HepG2 (cell line): ENCODE results near the gene PTPRD.

ENCODE experiments used
- CAMTA2 ChIP-seq: sonication (generic); formaldehyde crosslinking; IDR thresholded peaks from 2 replicates; pipeline ENCODE4 v1.4.0; 2020; ENCODE audit warnings: mild to moderate bottlenecking, missing genetic modification reagents, borderline replicate concordance
- EP300 ChIP-seq, 3 experiments: sonication (generic) in 1 of 3; formaldehyde crosslinking in 1 of 3; IDR thresholded peaks; 2 replicates each; pipeline versions ENCODE4 v1.5.1 to v1.6.1; 2011 to 2020; ENCODE audit warnings: low read depth in 2 of 3, low read length in 2 of 3, borderline replicate concordance in 1 of 3, improper control_type of control experiment in 1 of 3, mild to moderate bottlenecking in 1 of 3, missing genetic modification reagents in 1 of 3, moderate library complexity in 1 of 3
- FOXK1 ChIP-seq: sonication (generic); formaldehyde crosslinking; IDR thresholded peaks from 2 replicates; pipeline ENCODE4 v1.4.0; 2020; ENCODE audit warnings: low read depth, missing genetic modification reagents, borderline replicate concordance
- JUND ChIP-seq: sonication (generic); formaldehyde crosslinking; IDR thresholded peaks from 2 replicates; pipeline ENCODE4 v1.8.0; 2022; ENCODE audit warnings: mild to moderate bottlenecking, missing genetic modification reagents
- REXO4 ChIP-seq: sonication (generic); formaldehyde crosslinking; IDR thresholded peaks from 2 replicates; pipeline ENCODE4 v1.8.0; 2022; ENCODE audit warnings: missing genetic modification reagents, mild to moderate bottlenecking, borderline replicate concordance
- TF ChIP-seq, protein P1 (sequence below): sonication (generic); formaldehyde crosslinking; IDR thresholded peaks from 2 replicates; pipeline ENCODE4 v1.4.0; 2020; ENCODE audit warnings: mild to moderate bottlenecking, low read depth, missing genetic modification reagents
- TF ChIP-seq, protein P2 (sequence below): IDR thresholded peaks from 2 replicates; pipeline ENCODE4 v1.6.1; 2012; ENCODE audit warnings: inconsistent platforms
- TF ChIP-seq, protein P3 (sequence below): IDR thresholded peaks from 2 replicates; pipeline ENCODE4 v1.6.1; 2012; ENCODE audit warnings: low read length, improper control_type of control experiment
- TF ChIP-seq, protein P4 (sequence below): sonication (generic); formaldehyde crosslinking; IDR thresholded peaks from 2 replicates; pipeline ENCODE4 v1.5.0; 2020; ENCODE audit warnings: mild to moderate bottlenecking, missing genetic modification reagents, moderate library complexity
- TF ChIP-seq, protein P5 (sequence below), 2 experiments: IDR thresholded peaks; 2 replicates each; pipeline ENCODE4 v1.6.1; 2011 to 2012; ENCODE audit warnings: low read length in 2 of 2, borderline replicate concordance in 1 of 2, low read depth in 1 of 2, mild to moderate bottlenecking in 1 of 2, moderate library complexity in 1 of 2

DNA sequence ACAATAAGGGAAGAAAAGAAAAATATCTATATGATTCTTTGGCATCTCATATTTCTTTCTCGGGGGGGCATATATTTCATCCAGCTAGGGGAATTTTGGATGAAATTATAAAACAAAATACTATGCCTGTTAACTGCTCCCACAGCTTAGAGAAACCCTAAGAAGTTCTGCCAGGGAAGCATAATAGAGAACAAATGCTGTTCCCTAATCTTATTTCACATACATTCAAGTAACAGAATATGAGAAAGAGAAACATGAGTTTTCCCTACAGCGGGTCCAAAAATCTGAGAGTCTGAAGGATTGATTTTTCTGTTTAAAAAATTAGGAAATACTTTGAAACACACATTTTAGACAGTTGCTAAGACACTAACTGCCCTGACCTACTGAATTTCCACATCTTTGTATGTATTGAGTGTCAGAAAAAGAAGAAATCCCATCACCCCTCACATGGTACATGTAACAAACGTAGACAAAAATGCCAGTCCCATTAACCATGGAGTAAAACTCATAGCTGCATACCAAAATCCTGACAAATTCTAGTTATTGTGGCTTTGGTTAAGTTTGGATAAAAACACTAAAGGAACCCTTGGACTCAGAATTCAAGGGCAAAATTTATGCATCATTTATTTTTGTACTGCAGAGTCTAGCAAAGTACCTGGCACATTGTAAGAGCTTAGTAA lies 2193.1 kb downstream of the PTPRD start:
- TF ChIP-seq FOXK1 (CRISPR knock-in tag) (no peak), CAMTA2 (no peak), EP300 (IDR thresholded peaks at IDR 0.05; ENCODE audit: low read depth in 2 of 2, low read length in 2 of 2) (no peak), EP300 (CRISPR knock-in tag; IDR thresholded peaks at IDR 0.05; ENCODE audit: borderline replicate concordance) (no peak), REXO4 (no peak), JUND (CRISPR knock-in tag) (no peak)
- TF ChIP-seq, protein P1, sequence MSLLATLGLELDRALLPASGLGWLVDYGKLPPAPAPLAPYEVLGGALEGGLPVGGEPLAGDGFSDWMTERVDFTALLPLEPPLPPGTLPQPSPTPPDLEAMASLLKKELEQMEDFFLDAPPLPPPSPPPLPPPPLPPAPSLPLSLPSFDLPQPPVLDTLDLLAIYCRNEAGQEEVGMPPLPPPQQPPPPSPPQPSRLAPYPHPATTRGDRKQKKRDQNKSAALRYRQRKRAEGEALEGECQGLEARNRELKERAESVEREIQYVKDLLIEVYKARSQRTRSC: no peak
- TF ChIP-seq, protein P2, sequence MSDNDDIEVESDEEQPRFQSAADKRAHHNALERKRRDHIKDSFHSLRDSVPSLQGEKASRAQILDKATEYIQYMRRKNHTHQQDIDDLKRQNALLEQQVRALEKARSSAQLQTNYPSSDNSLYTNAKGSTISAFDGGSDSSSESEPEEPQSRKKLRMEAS: no peak
- TF ChIP-seq, protein P3, sequence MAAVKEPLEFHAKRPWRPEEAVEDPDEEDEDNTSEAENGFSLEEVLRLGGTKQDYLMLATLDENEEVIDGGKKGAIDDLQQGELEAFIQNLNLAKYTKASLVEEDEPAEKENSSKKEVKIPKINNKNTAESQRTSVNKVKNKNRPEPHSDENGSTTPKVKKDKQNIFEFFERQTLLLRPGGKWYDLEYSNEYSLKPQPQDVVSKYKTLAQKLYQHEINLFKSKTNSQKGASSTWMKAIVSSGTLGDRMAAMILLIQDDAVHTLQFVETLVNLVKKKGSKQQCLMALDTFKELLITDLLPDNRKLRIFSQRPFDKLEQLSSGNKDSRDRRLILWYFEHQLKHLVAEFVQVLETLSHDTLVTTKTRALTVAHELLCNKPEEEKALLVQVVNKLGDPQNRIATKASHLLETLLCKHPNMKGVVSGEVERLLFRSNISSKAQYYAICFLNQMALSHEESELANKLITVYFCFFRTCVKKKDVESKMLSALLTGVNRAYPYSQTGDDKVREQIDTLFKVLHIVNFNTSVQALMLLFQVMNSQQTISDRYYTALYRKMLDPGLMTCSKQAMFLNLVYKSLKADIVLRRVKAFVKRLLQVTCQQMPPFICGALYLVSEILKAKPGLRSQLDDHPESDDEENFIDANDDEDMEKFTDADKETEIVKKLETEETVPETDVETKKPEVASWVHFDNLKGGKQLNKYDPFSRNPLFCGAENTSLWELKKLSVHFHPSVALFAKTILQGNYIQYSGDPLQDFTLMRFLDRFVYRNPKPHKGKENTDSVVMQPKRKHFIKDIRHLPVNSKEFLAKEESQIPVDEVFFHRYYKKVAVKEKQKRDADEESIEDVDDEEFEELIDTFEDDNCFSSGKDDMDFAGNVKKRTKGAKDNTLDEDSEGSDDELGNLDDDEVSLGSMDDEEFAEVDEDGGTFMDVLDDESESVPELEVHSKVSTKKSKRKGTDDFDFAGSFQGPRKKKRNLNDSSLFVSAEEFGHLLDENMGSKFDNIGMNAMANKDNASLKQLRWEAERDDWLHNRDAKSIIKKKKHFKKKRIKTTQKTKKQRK: no peak
- TF ChIP-seq, protein P4, sequence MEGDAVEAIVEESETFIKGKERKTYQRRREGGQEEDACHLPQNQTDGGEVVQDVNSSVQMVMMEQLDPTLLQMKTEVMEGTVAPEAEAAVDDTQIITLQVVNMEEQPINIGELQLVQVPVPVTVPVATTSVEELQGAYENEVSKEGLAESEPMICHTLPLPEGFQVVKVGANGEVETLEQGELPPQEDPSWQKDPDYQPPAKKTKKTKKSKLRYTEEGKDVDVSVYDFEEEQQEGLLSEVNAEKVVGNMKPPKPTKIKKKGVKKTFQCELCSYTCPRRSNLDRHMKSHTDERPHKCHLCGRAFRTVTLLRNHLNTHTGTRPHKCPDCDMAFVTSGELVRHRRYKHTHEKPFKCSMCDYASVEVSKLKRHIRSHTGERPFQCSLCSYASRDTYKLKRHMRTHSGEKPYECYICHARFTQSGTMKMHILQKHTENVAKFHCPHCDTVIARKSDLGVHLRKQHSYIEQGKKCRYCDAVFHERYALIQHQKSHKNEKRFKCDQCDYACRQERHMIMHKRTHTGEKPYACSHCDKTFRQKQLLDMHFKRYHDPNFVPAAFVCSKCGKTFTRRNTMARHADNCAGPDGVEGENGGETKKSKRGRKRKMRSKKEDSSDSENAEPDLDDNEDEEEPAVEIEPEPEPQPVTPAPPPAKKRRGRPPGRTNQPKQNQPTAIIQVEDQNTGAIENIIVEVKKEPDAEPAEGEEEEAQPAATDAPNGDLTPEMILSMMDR (CRISPR knock-in tag): no peak
- TF ChIP-seq, protein P5, sequence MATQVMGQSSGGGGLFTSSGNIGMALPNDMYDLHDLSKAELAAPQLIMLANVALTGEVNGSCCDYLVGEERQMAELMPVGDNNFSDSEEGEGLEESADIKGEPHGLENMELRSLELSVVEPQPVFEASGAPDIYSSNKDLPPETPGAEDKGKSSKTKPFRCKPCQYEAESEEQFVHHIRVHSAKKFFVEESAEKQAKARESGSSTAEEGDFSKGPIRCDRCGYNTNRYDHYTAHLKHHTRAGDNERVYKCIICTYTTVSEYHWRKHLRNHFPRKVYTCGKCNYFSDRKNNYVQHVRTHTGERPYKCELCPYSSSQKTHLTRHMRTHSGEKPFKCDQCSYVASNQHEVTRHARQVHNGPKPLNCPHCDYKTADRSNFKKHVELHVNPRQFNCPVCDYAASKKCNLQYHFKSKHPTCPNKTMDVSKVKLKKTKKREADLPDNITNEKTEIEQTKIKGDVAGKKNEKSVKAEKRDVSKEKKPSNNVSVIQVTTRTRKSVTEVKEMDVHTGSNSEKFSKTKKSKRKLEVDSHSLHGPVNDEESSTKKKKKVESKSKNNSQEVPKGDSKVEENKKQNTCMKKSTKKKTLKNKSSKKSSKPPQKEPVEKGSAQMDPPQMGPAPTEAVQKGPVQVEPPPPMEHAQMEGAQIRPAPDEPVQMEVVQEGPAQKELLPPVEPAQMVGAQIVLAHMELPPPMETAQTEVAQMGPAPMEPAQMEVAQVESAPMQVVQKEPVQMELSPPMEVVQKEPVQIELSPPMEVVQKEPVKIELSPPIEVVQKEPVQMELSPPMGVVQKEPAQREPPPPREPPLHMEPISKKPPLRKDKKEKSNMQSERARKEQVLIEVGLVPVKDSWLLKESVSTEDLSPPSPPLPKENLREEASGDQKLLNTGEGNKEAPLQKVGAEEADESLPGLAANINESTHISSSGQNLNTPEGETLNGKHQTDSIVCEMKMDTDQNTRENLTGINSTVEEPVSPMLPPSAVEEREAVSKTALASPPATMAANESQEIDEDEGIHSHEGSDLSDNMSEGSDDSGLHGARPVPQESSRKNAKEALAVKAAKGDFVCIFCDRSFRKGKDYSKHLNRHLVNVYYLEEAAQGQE (IDR thresholded peaks at IDR 0.05; ENCODE audit: borderline replicate concordance in 1 of 2, low read depth in 1 of 2, low read length in 2 of 2): no peak
